HFF-Myc (cell line): ENCODE data around the gene SPAG16.

Experiments
- DNase-seq: peaks from one replicate; pipeline ENCODE4 v3.0.0-alpha.2; 2011; ENCODE audit warnings: low read depth; ENCODE audit errors: extremely low read depth
- H3K4me3 ChIP-seq: replicated peaks from 2 replicates; pipeline ENCODE4 v1.5.1; 2011; ENCODE audit warnings: low read depth, mild to moderate bottlenecking, control low read depth, low read length
- CTCF ChIP-seq: IDR thresholded peaks from 2 replicates; pipeline ENCODE4 v1.5.1; 2012; ENCODE audit warnings: mild to moderate bottlenecking, low read depth, low read length, control low read depth; ENCODE audit errors: missing control alignments

The SPAG16 gene

GRCh38 chr2:214264171-214264570 lies 979.9 kb downstream of the SPAG16 start:
- no peak for DNase-seq
- no peak overlapping the region for H3K4me3 ChIP-seq
- no peak for TF ChIP-seq CTCF

GRCh38 chr2:214265991-214266489 lies 981.8 kb downstream of the SPAG16 start:
- DNase-seq, result no peak
- TF ChIP-seq CTCF, result no peak
- no peak overlapping the region for H3K4me3 ChIP-seq

GRCh38 chr2:214277880-214278279 lies 993.6 kb downstream of the SPAG16 start:
- no peak for DNase-seq
- TF ChIP-seq CTCF, result no peak
- no peak overlapping the region for H3K4me3 ChIP-seq

- no peak for TF ChIP-seq CTCF
- no peak overlapping the region for H3K4me3 ChIP-seq
- no peak for DNase-seq
These were observed 1001.7 kb downstream of the SPAG16 start for GRCh38 chr2:214286011-214286410.

- TF ChIP-seq CTCF, result no peak
- no peak for DNase-seq
- no peak overlapping the region for H3K4me3 ChIP-seq
These were observed 1009.3 kb downstream of the SPAG16 start for GRCh38 chr2:214293593-214293992.

- H3K4me3 ChIP-seq, result no peak overlapping the region
- no peak for DNase-seq
- TF ChIP-seq CTCF, result no peak
These were observed 1010.2 kb downstream of the SPAG16 start for GRCh38 chr2:214294426-214294825.

- TF ChIP-seq CTCF, result no peak
- H3K4me3 ChIP-seq, result no peak overlapping the region
- DNase-seq, result no peak
These were observed 1013.2 kb downstream of the SPAG16 start for GRCh38 chr2:214297423-214297822.
